D721Med (cell line): ENCODE results near the gene SLC2A6.

Source experiments
- DNase-seq: peaks from one replicate; pipeline ENCODE4 v3.0.0; 2011; ENCODE audit warnings: low spot score; ENCODE audit not compliant: insufficient read length
- FAIRE-seq: peaks from 2 replicates; lab custom pipeline; 2011; peaks lifted over from hg19 to GRCh38; lab: Jason Lieb, UNC
- TF ChIP-seq, protein P1 (sequence below): IDR thresholded peaks from 2 replicates; pipeline ENCODE4 v1.5.1; 2012; ENCODE audit warnings: mild to moderate bottlenecking, control low read depth; ENCODE audit not compliant: insufficient read depth; ENCODE audit errors: missing control alignments

The SLC2A6 gene

DNA sequence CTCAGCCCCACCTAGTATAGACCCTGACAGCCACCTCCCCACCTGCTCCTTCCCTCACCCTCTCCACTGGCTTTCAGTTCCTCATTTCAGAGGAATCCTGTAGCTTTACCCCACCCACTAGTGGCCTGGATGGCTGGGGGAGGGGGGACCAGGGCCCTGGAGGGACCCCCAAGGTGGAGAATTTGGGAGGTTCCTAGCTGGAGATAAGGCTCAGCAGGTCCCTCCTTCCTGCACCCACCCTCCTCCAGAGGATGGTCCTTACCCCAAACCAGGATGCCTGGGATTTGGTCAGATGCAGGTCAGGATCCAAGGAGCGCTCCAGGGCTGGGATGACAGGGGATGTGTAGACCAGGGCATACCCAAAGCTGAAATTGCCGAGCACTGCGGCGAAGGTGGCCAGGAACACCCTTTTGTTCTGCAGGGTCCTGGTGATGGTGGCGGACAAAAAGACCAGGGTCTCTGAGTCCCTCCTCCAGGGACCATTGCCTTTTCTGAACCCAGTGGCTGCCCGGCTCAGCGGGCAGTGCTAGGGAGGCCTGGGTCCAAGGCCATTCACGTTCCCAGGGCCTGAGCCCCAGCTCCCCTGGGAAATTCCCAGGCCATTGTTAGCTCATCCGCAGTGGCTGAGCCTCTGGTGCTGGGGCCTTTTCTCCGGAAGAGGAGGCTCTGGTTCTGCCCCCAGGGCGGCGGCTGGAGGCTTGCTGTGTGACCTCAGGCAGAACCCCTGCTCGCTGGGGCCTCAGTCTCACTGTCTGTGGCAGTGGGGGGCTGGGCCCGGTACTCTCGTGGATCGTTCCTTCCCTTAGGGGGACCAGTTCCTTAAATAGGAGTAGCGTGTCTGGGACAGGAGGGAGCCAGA lies 678 bp downstream of the SLC2A6 start:
- DNase-seq (no peak), FAIRE-seq (no peak)

DNA sequence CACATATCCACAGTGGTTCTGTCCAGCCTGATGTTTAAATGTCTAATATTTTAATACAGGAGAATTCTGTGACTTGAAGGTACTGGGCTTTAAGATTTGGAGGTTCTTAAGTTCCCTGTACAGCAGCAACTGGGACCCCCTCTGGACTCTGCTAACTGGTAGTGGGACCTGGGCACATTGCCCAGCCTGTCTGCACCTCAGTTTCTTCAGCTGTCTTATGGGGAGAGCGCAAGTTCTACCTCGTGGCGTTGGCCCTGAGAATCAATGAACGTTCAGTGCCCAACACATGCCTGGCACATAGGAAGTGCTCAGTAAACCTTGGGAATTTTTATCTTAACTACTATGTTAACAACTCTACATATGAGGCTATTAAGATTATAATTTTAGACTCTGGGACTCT lies 1.4 kb downstream of the SLC2A6 start:
- DNase-seq (no peak), FAIRE-seq (no peak)
- TF ChIP-seq, protein P1, sequence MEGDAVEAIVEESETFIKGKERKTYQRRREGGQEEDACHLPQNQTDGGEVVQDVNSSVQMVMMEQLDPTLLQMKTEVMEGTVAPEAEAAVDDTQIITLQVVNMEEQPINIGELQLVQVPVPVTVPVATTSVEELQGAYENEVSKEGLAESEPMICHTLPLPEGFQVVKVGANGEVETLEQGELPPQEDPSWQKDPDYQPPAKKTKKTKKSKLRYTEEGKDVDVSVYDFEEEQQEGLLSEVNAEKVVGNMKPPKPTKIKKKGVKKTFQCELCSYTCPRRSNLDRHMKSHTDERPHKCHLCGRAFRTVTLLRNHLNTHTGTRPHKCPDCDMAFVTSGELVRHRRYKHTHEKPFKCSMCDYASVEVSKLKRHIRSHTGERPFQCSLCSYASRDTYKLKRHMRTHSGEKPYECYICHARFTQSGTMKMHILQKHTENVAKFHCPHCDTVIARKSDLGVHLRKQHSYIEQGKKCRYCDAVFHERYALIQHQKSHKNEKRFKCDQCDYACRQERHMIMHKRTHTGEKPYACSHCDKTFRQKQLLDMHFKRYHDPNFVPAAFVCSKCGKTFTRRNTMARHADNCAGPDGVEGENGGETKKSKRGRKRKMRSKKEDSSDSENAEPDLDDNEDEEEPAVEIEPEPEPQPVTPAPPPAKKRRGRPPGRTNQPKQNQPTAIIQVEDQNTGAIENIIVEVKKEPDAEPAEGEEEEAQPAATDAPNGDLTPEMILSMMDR: no peak

More for the DNA sequence above, 678 bp downstream of the SLC2A6 start:
- TF ChIP-seq, protein P1: no peak

DNA sequence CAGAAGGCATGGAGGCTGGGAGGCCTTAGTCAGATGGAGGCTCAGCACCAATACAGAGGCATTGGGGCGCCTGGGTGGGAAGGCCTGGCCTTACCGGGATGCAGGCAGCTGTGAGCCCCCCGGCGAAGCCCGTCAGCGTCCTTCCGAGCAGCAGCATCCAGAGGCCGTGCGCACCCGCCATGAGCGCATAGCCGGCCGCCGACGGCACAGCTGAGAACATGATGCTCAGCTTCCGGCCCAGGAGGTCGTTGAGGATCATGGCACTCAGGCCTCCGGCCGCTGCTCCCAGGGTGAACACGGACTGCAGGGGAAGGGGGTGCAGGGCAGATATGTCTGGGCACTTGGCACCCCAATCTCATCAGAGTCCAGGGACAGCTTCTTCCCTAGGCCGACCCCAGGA lies 2.0 kb downstream of the SLC2A6 start:
- FAIRE-seq: no peak
- TF ChIP-seq, protein P1: no peak
- no peak for DNase-seq

DNA sequence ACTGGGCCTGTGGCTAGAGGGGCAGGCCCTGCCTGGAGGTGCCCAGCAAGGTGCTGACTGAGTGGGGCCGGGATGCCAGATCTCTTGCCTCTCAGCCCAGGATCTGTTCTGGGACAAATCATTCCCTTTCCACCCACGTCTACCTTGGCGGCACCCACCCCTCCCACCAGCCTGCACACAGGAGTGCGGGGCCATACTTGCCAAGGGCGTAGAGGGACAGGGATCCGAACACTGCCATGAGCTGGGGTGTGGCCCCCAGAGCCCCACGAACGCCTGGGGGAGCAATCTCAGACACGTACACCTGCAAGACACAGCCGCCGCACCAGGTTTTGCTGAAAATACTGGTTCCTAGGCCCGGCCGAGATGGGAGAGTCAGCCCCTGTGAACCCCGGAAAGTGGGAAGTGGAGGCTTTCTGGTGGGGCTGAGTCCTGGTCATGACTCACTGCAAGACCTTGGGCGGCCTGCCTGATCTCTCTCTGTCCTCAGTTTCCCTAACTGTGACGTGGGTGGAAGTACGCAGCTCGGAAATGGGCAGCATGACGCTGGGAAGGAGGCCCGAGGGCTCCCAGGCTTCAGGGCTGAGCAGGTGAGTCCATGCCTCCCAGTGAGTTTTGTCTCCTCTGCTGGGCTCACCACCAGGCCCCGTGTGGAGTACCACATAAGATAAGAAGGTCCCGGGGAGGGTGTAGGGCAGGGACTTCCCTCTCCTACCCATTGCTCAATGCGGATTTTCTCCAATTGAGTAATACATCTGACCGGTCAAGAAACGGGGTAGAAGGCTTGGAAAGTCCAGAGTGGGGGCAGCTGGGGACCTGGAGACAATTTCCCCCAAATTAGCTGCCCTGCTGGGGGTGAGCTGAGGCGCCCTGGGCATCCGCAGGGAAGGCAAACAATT lies 2.6 kb downstream of the SLC2A6 start:
- DNase-seq (no peak), FAIRE-seq (no peak)
- TF ChIP-seq, protein P1: no peak

DNA sequence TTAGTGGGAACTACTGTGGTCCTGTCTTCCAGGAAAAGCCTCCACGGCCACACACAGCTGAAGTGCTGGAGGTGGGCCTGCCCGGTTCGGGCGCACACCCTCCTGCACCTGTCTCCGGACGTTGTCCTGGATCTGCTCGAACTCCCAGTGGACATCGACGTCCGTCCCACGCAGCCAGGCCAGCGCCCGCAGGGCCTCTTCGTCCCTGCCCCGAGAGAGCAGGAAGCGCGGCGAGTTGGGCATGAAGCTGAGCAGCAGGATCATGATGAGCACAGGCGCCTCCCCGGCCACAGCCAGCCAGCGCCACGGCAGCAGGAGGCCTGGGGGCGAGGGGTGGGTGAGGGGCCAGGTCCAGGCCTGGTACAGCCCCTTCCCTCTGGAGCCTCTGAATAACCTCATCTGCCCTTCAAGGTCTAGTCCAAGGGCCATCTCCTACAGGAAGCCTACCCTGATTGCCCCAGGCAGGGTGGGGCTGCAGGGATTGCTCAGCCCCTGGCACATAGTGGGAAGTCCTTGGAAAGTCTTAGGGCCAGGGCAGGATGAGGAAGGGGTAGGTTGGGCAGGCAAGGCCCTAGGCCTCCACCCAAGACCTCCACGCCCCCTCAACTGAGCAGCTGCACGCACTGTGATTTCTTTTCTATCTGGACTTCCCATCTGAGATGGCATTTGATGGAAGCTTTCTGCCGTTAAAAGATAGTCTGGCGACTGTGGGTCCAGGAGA lies 3.4 kb downstream of the SLC2A6 start:
- TF ChIP-seq, protein P1: no peak
- no peak for DNase-seq
- no peak for FAIRE-seq

DNA sequence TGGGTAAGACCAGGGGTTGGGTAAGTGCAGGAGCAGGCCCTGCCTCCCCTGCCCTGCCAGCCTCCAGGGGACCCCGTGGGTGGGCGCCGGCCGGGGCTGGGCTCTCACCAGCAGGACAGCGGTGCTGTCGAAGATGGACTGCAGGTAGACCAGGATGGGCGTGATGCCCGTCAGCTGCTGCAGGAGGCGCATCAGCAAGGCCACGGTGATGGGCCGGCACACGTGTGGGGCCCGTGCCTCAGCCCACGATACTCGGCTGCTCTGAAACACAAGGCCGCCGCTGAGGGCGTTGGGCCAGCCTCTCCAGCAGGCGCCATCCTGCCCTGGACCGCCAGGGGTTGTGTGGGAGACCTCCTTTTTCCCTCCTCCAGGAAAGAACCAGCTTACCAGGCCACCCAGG lies 4.0 kb downstream of the SLC2A6 start:
- FAIRE-seq: no peak
- TF ChIP-seq, protein P1: no peak
- no peak for DNase-seq
